GM12874 (cell line): ENCODE results near the gene USP9X.

Source experiments
- TF ChIP-seq, protein P1 (sequence below): IDR thresholded peaks from 2 replicates; pipeline ENCODE4 v1.5.1; 2011; ENCODE audit warnings: low read depth, mild to moderate bottlenecking, control low read depth, low read length, moderate library complexity; ENCODE audit not compliant: insufficient read depth

Gene USP9X, protein sequence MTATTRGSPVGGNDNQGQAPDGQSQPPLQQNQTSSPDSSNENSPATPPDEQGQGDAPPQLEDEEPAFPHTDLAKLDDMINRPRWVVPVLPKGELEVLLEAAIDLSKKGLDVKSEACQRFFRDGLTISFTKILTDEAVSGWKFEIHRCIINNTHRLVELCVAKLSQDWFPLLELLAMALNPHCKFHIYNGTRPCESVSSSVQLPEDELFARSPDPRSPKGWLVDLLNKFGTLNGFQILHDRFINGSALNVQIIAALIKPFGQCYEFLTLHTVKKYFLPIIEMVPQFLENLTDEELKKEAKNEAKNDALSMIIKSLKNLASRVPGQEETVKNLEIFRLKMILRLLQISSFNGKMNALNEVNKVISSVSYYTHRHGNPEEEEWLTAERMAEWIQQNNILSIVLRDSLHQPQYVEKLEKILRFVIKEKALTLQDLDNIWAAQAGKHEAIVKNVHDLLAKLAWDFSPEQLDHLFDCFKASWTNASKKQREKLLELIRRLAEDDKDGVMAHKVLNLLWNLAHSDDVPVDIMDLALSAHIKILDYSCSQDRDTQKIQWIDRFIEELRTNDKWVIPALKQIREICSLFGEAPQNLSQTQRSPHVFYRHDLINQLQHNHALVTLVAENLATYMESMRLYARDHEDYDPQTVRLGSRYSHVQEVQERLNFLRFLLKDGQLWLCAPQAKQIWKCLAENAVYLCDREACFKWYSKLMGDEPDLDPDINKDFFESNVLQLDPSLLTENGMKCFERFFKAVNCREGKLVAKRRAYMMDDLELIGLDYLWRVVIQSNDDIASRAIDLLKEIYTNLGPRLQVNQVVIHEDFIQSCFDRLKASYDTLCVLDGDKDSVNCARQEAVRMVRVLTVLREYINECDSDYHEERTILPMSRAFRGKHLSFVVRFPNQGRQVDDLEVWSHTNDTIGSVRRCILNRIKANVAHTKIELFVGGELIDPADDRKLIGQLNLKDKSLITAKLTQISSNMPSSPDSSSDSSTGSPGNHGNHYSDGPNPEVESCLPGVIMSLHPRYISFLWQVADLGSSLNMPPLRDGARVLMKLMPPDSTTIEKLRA (N-terminal part only)

DNA sequence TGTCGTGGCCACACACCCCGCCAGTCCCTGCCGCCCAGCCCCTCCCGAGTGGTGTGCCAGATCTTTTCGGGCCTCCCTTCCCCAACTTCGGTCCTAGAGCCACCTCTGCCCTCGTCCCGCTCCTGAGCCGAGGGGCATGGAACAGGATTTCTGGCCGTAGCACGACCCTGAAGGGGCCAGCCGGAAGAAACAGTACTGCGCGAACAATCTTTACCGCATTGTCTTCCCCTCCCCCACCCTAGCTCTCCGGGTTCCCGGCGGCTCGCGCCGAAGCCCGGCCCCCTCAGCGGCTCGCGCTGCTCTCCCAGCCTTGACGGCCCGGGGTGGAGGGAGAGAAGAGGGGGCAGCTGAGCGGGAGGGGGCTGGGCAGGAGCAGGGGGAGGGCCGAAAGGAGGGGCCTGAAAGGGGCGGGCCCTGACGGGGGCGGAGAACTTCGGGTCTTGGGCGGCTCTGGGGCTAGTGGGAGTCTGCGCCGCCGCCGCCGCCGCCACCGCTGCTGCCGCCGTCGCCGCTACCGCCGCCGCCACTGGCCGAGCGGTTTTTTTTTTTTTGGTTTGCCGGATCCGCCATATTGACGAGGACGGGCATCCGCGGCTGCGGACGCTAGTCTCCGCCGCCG, at the start of gene USP9X:
USP9X (plus strand) TSS at position 553 of the 619 bp plus-strand sequence. CDS start 38,184 bp downstream, outside the sequence.
- TF ChIP-seq, protein P1, sequence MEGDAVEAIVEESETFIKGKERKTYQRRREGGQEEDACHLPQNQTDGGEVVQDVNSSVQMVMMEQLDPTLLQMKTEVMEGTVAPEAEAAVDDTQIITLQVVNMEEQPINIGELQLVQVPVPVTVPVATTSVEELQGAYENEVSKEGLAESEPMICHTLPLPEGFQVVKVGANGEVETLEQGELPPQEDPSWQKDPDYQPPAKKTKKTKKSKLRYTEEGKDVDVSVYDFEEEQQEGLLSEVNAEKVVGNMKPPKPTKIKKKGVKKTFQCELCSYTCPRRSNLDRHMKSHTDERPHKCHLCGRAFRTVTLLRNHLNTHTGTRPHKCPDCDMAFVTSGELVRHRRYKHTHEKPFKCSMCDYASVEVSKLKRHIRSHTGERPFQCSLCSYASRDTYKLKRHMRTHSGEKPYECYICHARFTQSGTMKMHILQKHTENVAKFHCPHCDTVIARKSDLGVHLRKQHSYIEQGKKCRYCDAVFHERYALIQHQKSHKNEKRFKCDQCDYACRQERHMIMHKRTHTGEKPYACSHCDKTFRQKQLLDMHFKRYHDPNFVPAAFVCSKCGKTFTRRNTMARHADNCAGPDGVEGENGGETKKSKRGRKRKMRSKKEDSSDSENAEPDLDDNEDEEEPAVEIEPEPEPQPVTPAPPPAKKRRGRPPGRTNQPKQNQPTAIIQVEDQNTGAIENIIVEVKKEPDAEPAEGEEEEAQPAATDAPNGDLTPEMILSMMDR: no peak

DNA sequence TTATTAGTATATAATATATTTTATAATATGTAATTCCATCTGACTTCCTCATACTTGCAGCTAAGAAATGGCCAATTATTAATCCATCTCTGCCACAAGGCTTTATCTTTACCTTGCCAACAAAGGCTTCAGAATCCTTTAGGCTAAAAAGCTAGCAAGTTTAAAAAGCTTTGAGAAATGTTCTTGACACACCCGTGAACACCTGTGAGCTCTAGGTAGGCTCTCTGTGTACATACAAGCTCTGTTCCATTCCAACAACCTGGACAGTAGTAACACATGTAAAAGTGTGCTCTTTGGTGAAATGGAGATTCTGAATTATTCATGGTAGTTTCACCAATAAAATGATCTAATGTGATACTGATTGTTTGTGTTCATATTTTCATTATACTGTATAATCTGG, 49.7 kb upstream of the USP9X start:
- TF ChIP-seq, protein P1: no peak

DNA sequence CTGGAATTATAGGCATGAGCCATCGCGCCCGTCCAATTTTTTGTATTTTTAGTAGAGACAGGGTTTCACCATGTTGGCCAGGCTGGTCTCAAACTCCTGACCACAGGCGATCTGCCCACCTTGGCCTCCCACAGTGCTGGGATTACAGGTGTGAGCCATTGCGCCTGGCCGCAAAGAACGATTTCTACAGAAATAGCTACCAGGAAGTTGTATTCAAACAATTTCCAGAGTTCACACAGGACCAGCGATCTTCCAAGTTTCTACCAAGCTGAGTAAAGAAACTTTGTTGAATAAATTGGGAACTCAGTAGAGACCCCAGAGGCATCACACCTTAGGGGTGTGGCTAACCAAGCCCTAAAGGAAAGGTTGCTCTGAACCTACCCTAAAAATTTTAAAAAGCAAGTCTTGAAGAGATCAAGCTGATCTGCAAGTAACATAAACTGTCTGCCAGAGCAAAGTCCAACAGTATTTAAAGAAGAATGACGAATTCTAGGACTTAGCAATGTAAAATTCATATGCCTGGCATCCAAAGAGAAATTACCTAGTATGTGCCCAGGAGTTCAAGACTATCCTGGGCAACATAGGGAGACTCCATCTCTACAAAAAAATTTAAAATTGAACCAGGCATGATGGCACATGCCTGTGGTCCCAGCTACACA, 48.4 kb upstream of the USP9X start:
- TF ChIP-seq, protein P1: no peak

DNA sequence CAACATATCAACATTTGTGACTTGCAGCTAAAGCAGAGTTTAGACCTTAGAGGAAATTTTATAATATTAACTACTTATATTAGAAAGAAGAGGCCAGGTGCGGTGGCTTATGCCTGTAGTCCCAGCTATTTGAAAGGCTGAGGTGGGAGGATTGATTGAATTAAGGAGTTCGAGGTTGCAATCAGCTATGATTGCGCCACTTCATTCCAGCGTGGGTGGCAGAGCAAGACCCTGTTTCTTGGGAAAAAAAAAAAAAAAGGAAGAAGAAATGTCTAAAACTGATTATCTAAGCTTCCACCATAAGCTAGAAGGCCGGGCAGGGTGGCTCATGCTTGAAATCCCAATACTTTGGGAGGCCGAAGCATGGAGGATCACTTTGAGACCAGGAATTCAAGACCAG, 42.0 kb upstream of the USP9X start:
- TF ChIP-seq, protein P1: no peak

DNA sequence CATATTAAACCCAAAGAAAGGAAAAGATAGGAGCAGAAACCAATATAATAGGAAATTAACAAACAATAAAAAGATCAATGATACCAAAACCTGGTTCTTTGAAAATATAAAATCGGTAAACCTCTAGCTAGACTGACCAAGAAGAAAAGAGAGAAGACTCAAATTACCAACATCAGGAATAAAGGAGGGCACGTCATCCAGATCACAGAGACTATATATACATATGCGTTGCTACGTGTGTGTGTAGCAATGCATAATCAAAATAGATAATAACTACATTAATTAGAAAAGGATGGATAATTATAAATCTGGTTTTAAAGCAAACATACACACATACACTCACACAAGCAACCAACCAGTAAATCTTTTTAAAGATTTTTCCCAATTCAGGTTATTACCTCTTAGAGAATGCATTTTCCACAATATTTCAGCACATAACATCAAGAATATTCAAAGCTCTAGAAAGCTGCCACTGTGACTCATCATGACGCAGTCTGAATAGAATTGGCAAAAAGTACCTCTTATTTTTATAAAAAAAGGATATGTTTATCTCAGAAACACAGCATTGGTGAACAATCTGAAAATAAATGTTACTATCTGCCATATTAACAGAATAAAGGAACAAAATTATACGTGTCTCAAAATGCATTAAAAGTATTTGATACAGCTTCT, 41.4 kb upstream of the USP9X start:
- TF ChIP-seq, protein P1: no peak

DNA sequence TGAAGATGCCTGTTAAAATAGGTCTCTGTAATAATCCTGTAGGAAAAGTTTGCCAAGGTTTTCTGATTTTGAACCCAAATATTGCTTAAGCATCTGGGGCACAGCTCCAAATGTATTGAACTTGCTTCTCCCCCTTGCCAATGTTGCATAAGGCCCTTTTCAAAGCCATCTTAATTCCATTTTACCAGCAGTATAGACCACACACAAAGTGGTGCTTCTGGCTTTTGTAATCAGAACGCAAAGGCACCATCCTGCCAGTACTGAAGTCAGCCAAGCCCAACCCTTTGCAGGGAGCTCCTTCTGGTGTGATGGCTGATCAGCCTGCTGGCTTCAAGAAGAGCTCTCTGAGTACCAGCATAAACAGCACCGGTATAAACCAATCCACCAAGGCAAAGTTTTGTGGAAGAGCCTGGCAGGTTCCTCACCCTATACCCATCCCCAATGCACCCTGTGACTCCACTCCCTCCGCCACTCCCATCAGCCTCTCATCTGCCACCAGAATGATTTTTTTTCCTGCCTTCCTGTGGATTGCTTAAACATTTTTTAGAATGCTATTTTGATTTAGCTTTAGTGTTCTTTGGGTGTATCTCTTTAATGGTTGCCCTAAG, 39.2 kb upstream of the USP9X start:
- TF ChIP-seq, protein P1: no peak
